ENCODE results near the gene HRH3.
A peak's percentile ranks its signal among the peaks of the same experiment; 100 is the strongest.

The HRH3 gene

DNA sequence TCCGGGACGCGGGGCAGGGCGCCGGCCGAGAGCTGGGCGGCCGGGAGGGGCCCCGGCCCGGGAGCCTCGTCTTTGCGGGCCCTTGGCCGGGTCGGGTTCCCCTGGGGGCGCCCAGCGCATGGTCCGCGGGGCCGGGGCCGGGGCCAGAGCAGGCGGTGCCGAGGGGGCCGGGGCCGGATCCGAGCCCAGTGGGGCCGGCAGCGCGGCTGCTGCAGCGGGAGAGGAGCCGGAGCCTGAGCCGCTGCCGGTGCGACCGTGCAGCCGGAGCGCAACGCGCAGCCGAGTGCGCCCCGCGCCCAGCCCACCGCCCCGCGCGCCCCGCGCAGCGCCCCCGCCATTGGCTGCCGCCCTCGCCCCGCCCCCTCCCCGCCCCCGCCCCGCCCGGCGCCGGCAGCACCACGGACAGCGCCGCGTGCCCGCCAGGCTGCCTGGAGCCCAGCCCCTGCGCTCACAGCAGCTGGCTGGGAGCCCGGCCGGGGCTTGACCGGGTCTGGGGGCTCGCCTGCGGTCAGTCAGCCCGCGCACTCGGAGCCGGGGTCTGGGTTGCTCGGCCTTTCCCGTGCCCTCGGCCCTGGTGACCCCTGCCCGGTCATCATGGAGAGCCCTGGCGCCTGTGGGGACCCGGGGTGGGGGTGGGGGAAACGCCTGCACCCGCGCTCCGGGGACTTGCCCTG is at the start of gene HRH3:
Gene HRH3, minus strand, starts transcription at position 287 of the 674 bp plus-strand sequence. CDS start 308 bp downstream, outside the sequence.
- Histone ChIP-seq H3K27ac (no peak within 1 kb of the TSS), H3K4me3 (peak within 1 kb of the TSS in 2 of 7 experiments; percentile 27 to 28)

GRCh38 chr20:62269871-62270270 is 49.8 kb upstream of the HRH3 start:
- Histone ChIP-seq H3K27ac (no peak overlapping the region), H3K4me3 (no peak overlapping the region)

DNA sequence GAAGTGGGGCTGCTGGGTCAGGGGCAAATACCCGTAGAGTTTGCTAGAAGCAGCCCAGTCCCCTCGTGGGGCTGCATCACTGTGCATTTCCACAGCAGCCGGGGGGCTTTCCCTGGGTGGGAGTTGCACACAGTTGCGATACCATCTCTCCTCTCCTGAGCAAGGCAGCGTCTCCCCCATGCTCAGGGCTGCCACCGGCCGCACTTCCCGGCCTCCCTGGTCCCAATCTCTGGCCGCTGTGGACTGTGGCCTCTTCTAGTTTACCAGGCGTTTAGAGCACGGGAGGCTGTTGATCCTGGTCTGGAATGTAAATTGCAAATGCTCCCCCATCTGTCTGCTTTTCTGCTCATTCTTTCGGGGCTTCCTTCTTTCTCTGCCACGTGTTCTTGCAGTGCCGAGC is 49.3 kb upstream of the HRH3 start:
- Histone ChIP-seq H3K4me3 (no peak overlapping the region), H3K27ac (no peak overlapping the region)

DNA sequence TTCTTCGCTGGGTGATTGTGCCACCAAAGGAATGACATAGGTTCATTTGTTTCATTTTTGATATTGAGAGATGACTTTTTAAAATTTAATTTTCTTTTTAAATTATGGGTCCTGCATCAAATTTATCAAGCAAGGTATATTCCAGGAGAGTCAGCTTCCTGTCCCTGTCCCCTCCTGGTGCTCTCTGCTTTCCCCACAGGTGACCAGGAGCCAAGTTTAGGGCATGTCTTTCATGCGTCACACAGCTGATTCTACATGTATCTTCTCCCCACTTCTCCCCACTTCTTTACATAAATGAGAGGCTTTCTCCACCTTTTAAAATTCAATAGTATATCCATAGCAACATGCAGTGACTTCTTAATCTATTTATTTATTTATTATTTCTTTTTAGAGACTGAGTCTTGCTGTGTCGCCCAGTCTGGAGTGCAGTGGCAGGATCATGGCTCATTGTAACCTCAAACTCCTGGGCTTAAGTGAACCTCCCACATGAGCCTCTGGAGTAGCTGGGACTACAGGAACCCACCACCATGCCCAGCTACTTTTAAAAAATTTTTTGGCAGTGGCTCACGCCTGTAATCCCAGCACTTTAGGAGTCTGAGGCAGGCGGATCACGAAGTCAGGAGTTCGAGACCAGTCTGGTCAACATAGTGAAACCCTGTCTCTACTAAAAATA is 48.3 kb upstream of the HRH3 start:
- Histone ChIP-seq H3K27ac (no peak overlapping the region), H3K4me3 (no peak overlapping the region)

DNA sequence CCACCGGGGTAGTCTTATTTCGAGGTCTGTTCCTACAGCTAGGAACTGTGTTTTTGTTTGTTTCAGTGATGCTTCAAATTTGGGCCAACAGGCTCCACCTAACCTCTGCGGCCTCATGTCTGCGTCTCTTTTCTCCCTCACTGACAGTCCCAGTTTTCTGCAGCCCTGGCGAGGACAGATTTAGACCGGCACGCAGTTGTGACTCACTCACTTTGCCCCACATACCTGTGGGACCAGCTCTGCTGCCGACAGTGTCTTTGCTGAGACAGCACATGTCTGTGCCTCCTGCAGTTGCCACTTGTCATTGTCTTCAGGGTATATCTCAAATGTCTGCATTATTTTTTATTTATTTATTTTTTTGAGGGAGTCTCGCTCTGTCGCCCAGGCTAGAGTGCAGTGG is 47.5 kb upstream of the HRH3 start:
- H3K27ac ChIP-seq: peak overlapping the region in 3 of 21 experiments; percentile 8 to 63 (median 34)
- H3K4me3 ChIP-seq: no peak overlapping the region

GRCh38 chr20:62266851-62267250 is 46.8 kb upstream of the HRH3 start:
- Histone ChIP-seq H3K4me3 (no peak overlapping the region), H3K27ac (peak overlapping the region in 3 of 21 experiments; percentile 17 to 63 (median 34))

DNA sequence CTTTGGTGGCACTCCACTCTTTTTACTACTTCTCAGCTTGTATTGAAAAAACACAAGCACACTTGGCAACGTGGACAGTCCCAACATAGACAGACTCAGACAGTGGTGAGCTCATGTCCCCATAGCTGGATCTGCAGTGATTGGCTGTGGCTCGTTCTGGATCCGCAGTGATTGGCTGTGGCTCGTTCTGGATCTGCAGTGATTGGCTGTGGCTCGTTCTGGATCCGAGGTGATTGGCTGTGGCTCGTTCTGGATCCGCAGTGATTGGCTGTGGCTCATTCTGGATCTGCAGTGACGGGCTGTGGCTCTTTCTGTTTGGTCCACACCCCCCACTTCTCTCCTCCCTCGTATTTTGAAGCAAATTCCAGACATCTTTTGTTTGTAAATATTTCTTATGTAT is 46.3 kb upstream of the HRH3 start:
- no peak overlapping the region for H3K27ac ChIP-seq
- no peak overlapping the region for H3K4me3 ChIP-seq

DNA sequence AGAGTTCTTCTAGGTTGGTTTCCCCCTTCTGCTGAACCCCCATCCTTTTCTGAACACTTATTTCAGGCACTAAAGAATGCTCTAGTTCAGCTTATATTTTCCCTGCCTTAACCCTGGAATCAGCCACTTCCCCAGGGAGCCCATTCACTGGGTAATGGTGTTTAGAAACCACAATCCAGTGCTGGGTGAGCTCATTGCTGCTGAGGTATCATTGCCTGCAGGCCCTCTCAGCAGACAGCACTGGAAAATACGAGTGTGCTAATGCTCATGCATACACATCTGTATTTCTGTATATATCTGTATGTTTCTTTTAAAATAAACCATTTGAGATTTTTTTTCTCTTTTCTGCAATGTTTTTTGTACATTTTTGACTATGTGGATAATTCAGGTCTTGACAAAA is 45.3 kb upstream of the HRH3 start:
- Histone ChIP-seq H3K4me3 (no peak overlapping the region), H3K27ac (no peak overlapping the region)

DNA sequence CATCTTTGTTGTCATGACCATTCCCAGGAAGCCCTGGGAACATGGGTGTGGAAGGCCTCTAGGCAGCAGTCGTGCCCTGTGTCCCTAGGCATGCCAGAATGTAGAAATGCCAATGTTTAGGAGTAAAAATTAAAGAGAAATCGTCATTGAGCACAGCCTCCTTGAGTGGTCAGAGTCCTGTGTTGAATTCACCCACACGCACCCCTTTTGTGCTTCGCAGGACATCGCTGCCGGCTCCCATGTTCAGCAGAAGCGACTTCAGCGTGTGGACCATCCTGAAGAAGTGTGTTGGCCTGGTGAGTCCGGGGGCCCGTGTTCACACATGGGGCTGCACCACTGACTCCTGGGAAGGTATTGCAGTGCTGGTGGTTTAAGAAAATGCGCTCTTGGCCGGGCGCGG is 43.3 kb upstream of the HRH3 start:
- H3K27ac ChIP-seq: no peak overlapping the region
- no peak overlapping the region for H3K4me3 ChIP-seq

DNA sequence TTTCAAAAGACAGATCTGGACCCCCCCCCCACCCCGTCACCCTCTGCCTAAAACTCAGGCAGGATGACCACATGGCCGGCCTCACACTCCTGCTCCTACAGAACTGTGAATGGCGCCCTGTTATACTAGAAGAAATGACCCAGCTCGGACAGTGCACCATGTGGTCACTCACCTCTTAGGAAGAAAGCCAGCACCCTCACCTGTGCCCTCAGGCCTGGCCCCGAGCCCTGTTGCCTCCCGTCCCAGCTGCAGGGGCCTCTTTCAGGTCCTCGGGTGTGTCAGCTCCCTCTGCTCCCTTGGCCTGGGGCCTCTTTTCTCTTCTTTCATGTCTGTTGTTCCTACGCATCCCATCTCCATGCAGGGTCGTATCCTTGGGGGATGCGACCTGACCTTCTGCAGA is 42.0 kb upstream of the HRH3 start:
- Histone ChIP-seq H3K4me3 (no peak overlapping the region), H3K27ac (no peak overlapping the region)

DNA sequence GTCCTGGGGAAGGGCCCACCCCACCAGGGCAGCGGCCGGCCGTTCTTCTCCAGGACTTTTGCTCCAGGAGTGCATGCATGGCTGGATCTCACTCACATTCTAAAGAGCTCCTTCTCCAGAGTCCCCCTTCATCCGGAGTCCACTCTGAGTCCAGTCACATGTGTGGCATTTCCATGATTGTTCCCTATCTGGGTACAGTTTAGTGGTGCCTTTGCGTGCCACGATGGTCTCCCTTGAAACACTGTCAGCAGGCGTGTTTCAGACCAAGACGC is 39.2 kb upstream of the HRH3 start:
- Histone ChIP-seq H3K27ac (no peak overlapping the region), H3K4me3 (no peak overlapping the region)

- H3K27ac ChIP-seq: no peak overlapping the region
- no peak overlapping the region for H3K4me3 ChIP-seq
Measured at GRCh38 chr20:62258499-62259293, 38.6 kb upstream of the HRH3 start.

GRCh38 chr20:62255976-62256375 is 35.9 kb upstream of the HRH3 start:
- H3K4me3 ChIP-seq: no peak overlapping the region
- H3K27ac ChIP-seq: no peak overlapping the region

DNA sequence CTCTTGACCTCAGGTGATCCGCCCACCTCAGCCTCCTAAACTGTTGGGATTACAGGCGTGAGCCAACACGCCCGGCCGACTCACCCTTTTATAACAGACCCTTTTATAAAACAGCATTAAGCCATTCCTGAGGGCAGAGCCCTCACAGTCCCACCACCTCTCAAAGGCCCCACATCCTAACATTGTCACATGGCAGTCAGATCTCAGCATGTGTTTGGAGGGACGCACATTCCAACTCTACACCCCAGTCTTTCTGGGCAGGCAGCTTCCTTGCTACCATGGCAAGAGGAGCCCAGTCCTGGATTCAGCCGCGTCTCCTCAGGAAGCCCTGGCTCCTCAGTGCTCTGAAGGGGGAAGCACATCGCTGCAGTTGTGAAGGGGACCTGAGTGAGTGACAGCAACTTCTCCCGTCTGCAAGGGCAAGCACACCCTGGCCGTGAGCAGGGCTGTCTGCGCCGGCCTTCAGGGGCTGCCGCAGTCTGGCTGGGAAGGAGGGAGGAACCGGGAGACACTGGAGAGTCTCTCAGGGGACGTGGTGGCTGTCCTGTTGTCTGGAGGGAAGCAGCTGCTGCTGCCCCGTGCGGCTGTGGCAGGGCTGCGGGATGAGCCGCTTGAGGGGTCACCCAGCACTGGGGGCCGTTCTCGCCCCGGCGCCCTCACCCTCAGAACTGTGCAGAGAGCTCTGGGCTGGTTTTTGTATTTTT is 34.1 kb upstream of the HRH3 start:
- Histone ChIP-seq H3K4me3 (no peak overlapping the region), H3K27ac (no peak overlapping the region)

GRCh38 chr20:62253398-62253797 is 33.3 kb upstream of the HRH3 start:
- H3K27ac ChIP-seq: no peak overlapping the region
- no peak overlapping the region for H3K4me3 ChIP-seq

DNA sequence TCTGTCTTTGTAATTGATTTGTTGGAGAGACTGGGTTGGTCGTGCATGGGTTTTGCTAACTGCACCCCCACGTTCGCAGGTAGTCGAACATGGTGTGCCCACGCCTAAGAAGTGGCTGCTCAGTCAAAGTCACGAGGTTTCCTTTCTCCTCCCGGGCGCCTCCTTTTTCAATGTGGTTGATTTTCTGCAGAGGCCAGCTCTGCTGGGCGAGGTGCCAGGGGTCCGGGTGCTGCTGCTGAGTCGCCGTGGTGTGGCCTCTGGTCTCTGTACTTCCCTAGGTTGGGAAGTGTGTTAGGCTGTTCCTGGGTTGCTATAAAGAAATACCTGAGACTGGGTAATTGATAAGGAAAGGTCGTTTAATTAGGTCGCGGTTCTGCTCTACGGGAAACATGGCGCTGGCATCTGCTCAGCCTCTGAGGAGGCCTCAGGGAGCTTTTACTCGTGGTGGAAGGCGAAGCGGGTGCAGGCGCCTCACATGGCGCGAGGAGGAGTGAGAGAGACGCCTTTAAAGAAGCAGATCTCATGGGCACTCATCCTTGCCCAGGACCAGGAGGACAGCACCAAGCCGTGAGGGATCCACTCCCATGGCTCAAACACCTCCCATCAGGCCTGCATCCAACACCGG is 32.4 kb upstream of the HRH3 start:
- Histone ChIP-seq H3K27ac (no peak overlapping the region), H3K4me3 (no peak overlapping the region)

GRCh38 chr20:62248890-62249560 is 28.9 kb upstream of the HRH3 start:
- Histone ChIP-seq H3K27ac (no peak overlapping the region), H3K4me3 (no peak overlapping the region)

GRCh38 chr20:62246872-62247652 is 27.0 kb upstream of the HRH3 start:
- Histone ChIP-seq H3K4me3 (no peak overlapping the region), H3K27ac (no peak overlapping the region)

DNA sequence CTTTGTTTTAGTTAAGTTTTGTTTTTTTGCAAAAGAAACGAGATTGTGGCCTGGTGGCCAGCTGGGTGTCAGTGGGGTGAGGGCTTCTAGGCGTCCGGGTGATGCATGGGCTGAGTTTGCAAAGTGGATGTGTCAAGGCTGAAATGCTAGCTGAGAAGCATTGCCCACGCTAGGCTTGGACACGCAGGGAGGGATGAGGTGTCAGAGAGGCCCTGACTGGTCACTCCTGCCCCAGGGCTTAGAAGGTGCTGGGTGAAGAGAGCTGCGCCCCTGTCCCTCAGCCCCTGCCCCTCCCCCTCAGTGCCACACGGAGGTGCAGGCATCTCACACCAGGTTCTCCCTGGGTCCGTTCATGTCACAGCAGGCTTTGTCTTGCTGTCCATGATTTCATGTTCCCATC is 26.4 kb upstream of the HRH3 start:
- Histone ChIP-seq H3K27ac (no peak overlapping the region), H3K4me3 (no peak overlapping the region)

Measured in skin epidermis (tissue), 12 donors.